Keratinocyte (primary cell): ENCODE results near the gene AMBP. TPM values are rescaled to one million over a fixed set of nuclear protein-coding genes. Genes with fewer than 3 reads are reported as not detected.
A peak's percentile ranks its signal among the peaks of the same experiment; 100 is the strongest.

Source experiments
- DNase-seq: peaks from one replicate; pipeline ENCODE4 v3.0.0-alpha.2; 2011; ENCODE audit warnings: low read depth, missing footprints, low spot score
- FAIRE-seq: peaks from 2 replicates; lab custom pipeline; 2011; peaks lifted over from hg19 to GRCh38; lab: Jason Lieb, UNC
- H2AFZ ChIP-seq: 2 replicates; pipeline ENCODE4 v1.6.0; 2012; ENCODE audit warnings: low read length, control low read depth, inconsistent platforms; ENCODE audit not compliant: control insufficient read depth
- H3K27ac ChIP-seq: 2 replicates; pipeline ENCODE4 v1.5.1; 2011; ENCODE audit warnings: low read length; ENCODE audit not compliant: control insufficient read depth, insufficient read depth
- H3K27me3 ChIP-seq: 3 replicates; pipeline ENCODE4 v1.6.0; 2011; ENCODE audit warnings: low read length; ENCODE audit not compliant: control insufficient read depth, insufficient read depth; ENCODE audit errors: extremely low read depth
- H3K36me3 ChIP-seq, 2 experiments: 2 replicates in 1 of 2; 3 replicates in 1 of 2; pipeline ENCODE4 v1.5.1; 2011; ENCODE audit warnings: low read length in 2 of 2, mild to moderate bottlenecking in 1 of 2; ENCODE audit not compliant: control insufficient read depth in 2 of 2, insufficient read depth in 2 of 2; ENCODE audit errors: extremely low read depth in 1 of 2
- H3K4me1 ChIP-seq: 3 replicates; pipeline ENCODE4 v1.5.1; 2011; ENCODE audit warnings: low read length; ENCODE audit not compliant: control insufficient read depth, insufficient read depth; ENCODE audit errors: extremely low read depth
- H3K4me2 ChIP-seq: 3 replicates; pipeline ENCODE4 v1.6.0; 2011; ENCODE audit warnings: low read depth, low read length; ENCODE audit not compliant: control insufficient read depth, insufficient read depth; ENCODE audit errors: extremely low read depth
- H3K4me3 ChIP-seq, 3 experiments: fragments of 200-600 bp in 1 of 3; sonication (generic) in 1 of 3; 2 replicates in 2 of 3; 3 replicates in 1 of 3; pipeline ENCODE4 v1.5.1; 2011 to 2016; ENCODE audit warnings: low read length in 3 of 3, mild to moderate bottlenecking in 3 of 3, control low read depth in 2 of 3, inconsistent platforms in 1 of 3, low read depth in 1 of 3, mixed read lengths in 1 of 3, mixed run types in 1 of 3, moderate library complexity in 1 of 3; ENCODE audit not compliant: control insufficient read depth in 2 of 3, insufficient read depth in 2 of 3; ENCODE audit errors: extremely low read depth in 1 of 3
- H3K79me2 ChIP-seq: 2 replicates; pipeline ENCODE4 v1.6.0; 2012; ENCODE audit warnings: low read length; ENCODE audit not compliant: control insufficient read depth, insufficient read depth
- H3K9ac ChIP-seq: 3 replicates; pipeline ENCODE4 v1.6.0; 2011; ENCODE audit warnings: low read length; ENCODE audit not compliant: control insufficient read depth, insufficient read depth; ENCODE audit errors: extremely low read depth
- H3K9me1 ChIP-seq: 3 replicates; pipeline ENCODE4 v1.6.0; 2011; ENCODE audit warnings: low read length; ENCODE audit not compliant: control insufficient read depth, insufficient read depth; ENCODE audit errors: extremely low read depth
- H3K9me3 ChIP-seq: 2 replicates; pipeline ENCODE4 v1.5.1; 2012; ENCODE audit warnings: low read depth, low read length; ENCODE audit not compliant: control insufficient read depth
- H4K20me1 ChIP-seq: 3 replicates; pipeline ENCODE4 v1.6.0; 2011; ENCODE audit warnings: low read length; ENCODE audit not compliant: control insufficient read depth, insufficient read depth; ENCODE audit errors: extremely low read depth
- CTCF ChIP-seq, 3 experiments: IDR thresholded peaks in 1 of 3; conservative IDR thresholded peaks in 1 of 3; optimal IDR thresholded peaks in 1 of 3; 2 replicates in 2 of 3; 3 replicates in 1 of 3; pipeline versions ENCODE3 to v1.5.1; 2011; ENCODE audit warnings: low read length in 3 of 3, mild to moderate bottlenecking in 3 of 3, moderate library complexity in 2 of 3, control low read depth in 1 of 3, inconsistent platforms in 1 of 3; ENCODE audit not compliant: insufficient read depth in 2 of 3; ENCODE audit errors: extremely low read depth in 1 of 3
- EZH2 ChIP-seq: IDR thresholded peaks from one replicate; pipeline ENCODE4 v1.6.1; 2012; ENCODE audit warnings: inconsistent platforms, mild to moderate bottlenecking, low read length, moderate library complexity
- dilution Hi-C: fragments of 300-500 bp; cut with MboI; formaldehyde crosslinking; loops from one replicate; pipeline ENCODE4 v1.7.0; 2020; ENCODE audit warnings: low sequenced_read_pairs; ENCODE audit not compliant: extremely low pct_ligation_motif_present
- polyA plus RNA-seq, 5 experiments: library from polyadenylated mRNA; depleted of rRNA in 3 of 5; stranded (reverse) in 3 of 5; stranded (forward) in 1 of 5; unstranded in 1 of 5; fragments of >200 nt; gene quantifications; 1 replicate in 1 of 5; 2 replicates in 3 of 5; 3 replicates in 1 of 5; pipeline versions ENCODE4 v1.2.1 to v1.2.3, GENCODE V29; 2011 to 2012; ENCODE audit warnings: missing spikeins in 2 of 5, low read depth in 1 of 5, low replicate concordance in 1 of 5

Gene AMBP
- polyA plus RNA-seq, 1 donor (not counting 4 experiments of a cell fraction or from before 2014, with no cell fraction given), result not detected

DNA sequence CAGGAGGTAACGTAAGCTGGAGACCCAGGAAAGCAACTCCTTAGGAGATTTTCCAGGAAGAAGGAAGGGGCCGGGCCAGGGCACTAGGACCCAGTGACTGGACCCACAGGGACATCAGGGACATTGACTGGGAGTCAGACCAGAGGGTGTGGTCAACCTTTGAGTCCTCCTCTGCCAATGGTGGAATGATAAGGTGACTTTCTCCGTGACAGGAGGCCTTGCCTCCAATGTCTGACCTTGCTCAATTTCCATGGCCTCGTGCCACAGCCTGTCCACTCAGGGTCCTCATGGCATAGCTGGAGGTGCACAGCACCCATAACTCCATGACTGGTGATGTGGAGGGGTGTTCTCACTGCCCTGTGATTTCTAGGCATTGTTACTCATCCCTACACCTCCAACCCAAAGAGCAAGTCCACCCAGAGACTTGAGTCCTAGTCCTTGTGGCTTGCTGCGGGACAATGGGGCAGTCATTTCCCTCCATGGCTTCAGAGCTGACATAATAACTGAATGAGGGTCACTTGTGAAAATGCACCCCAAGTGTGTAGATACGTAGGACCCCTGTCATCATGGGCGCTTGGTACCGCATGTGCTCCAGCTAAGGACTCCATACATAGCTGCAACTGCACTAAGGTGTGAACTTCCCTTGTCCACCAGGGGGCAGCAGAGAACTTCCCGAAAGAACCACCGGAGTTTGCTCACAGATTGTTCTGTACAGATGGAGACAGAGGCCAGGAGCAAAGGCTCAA is 4.1 kb upstream of the AMBP start:
- Histone ChIP-seq H3K4me1 (peaks cover 4% of the 10 kb centered on the region), H3K27ac (no peak overlapping the region), H3K27me3 (peaks cover 20% of the 10 kb centered on the region), H3K9me3 (no peaks in the 10 kb centered on the region), H3K4me2 (no peak overlapping the region), H3K4me3 (no peak overlapping the region), H3K36me3 (no peaks in the 10 kb centered on the region), H3K9me1 (no peaks in the 10 kb centered on the region), H3K9ac (no peak overlapping the region), H2AFZ (no peak overlapping the region), H3K79me2 (no peaks in the 10 kb centered on the region), H4K20me1 (no peaks in the 10 kb centered on the region)
- TF ChIP-seq CTCF (optimal IDR thresholded peaks at IDR 0.05 in 1 of 3, IDR thresholded peaks at IDR 0.05 in 1 of 3, conservative IDR thresholded peaks at IDR 0.05 in 1 of 3; ENCODE audit: extremely low read depth in 1 of 3, insufficient read depth in 2 of 3, low read length in 3 of 3) (peak; percentile 88 to 97 (median 90)), EZH2 (no peak)
- dilution Hi-C loops, result no loop called here
- FAIRE-seq (peak; percentile 79), DNase-seq (peak; percentile 57)

DNA sequence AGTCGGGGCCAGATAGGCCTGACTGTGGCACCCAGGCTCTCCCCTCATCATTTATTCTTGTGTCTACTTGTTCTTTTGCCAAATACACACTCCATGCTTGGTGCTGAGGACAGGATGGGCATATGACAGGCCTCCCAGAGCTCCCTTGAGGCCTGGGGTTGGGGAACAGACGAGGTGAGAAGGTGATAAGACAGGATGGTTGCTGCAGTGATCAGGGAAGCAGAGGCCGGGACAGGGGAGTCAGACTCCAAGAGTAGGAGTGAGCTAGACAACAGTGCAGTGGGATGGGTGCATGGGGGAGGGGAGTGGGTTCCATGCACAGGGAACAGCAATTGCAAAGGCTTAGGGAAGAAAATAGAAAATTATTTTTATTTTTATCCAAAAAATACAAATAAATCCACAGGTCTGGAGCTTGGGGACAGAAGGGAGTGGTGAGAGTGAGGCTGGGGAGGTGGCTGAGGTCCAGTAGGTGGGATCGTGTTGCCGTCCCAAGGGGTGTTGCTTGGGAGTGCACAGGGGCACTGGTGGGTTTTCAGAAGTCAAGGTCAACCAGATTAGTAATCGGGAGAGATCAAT is 3.4 kb upstream of the AMBP start:
- Histone ChIP-seq H3K27me3 (peaks cover 22% of the 10 kb centered on the region), H3K4me1 (peaks cover 4% of the 10 kb centered on the region), H3K36me3 (no peaks in the 10 kb centered on the region), H3K9me3 (no peaks in the 10 kb centered on the region), H3K79me2 (no peaks in the 10 kb centered on the region), H3K4me2 (no peak overlapping the region), H3K9ac (no peak overlapping the region), H3K9me1 (no peaks in the 10 kb centered on the region), H4K20me1 (no peaks in the 10 kb centered on the region), H3K27ac (no peak overlapping the region), H3K4me3 (no peak overlapping the region), H2AFZ (no peak overlapping the region)
- no peak for FAIRE-seq
- DNase-seq, result no peak
- dilution Hi-C loops, result no loop called here
- no peak for TF ChIP-seq EZH2
- TF ChIP-seq CTCF (optimal IDR thresholded peaks at IDR 0.05 in 1 of 3, IDR thresholded peaks at IDR 0.05 in 1 of 3, conservative IDR thresholded peaks at IDR 0.05 in 1 of 3; ENCODE audit: extremely low read depth in 1 of 3, insufficient read depth in 2 of 3, low read length in 3 of 3), result no peak
